GM23338 (cell line): ENCODE results near the gene TWIST2. TPM values are rescaled to one million over a fixed set of nuclear protein-coding genes. Genes with fewer than 3 reads are reported as not detected.
A peak's percentile ranks its signal among the peaks of the same experiment; 100 is the strongest.

Source experiments
- ATAC-seq: fragments of 200-7000 bp; cut with Tn5 transposase; 3 replicates; pipeline ENCODE4 v1.9.1; 2020
- DNase-seq: peaks from one replicate; pipeline ENCODE4 v3.0.0-alpha.2; 2015; ENCODE audit warnings: low spot score
- H2AFZ ChIP-seq: fragments of 200-600 bp; sonication (generic); 2 replicates; pipeline ENCODE4 v1.8.0; 2016; ENCODE audit warnings: antibody characterized with exemption, mild to moderate bottlenecking, moderate library complexity
- H3F3A ChIP-seq: fragments of 200-600 bp; sonication (generic); replicated peaks from 2 replicates; pipeline ENCODE4 v1.8.0; 2017; ENCODE audit warnings: antibody characterized with exemption, mixed run types, low read depth
- H3K27ac ChIP-seq: fragments of 200-600 bp; sonication (generic); 2 replicates; pipeline ENCODE4 v1.6.1; 2016; ENCODE audit warnings: low read depth
- H3K27me3 ChIP-seq: fragments of 200-600 bp; sonication (generic); 2 replicates; pipeline ENCODE4 v1.8.0; 2016; ENCODE audit warnings: mild to moderate bottlenecking, mixed run types, moderate library complexity; ENCODE audit not compliant: insufficient read depth
- H3K36me3 ChIP-seq: fragments of 200-600 bp; sonication (generic); 2 replicates; pipeline ENCODE4 v1.8.0; 2016; ENCODE audit warnings: mild to moderate bottlenecking; ENCODE audit not compliant: insufficient read depth
- H3K4me1 ChIP-seq: fragments of 200-600 bp; sonication (generic); 2 replicates; pipeline ENCODE4 v1.8.0; 2016; ENCODE audit warnings: mild to moderate bottlenecking, moderate library complexity; ENCODE audit not compliant: insufficient read depth
- H3K4me2 ChIP-seq: fragments of 200-600 bp; sonication (generic); 2 replicates; pipeline ENCODE4 v1.7.1; 2017; ENCODE audit warnings: mixed run types
- H3K4me3 ChIP-seq: fragments of 200-600 bp; sonication (generic); 2 replicates; pipeline ENCODE4 v1.6.1; 2016; ENCODE audit warnings: mixed run types
- H3K79me2 ChIP-seq: fragments of 200-600 bp; sonication (generic); replicated peaks from 2 replicates; pipeline ENCODE4 v1.8.0; 2017; ENCODE audit warnings: mild to moderate bottlenecking; ENCODE audit not compliant: insufficient read depth
- H3K9me2 ChIP-seq: fragments of 200-600 bp; sonication (generic); 2 replicates; pipeline ENCODE4 v1.8.0; 2017; ENCODE audit not compliant: insufficient read depth
- H4K20me1 ChIP-seq: fragments of 200-600 bp; sonication (generic); replicated peaks from 2 replicates; pipeline ENCODE4 v1.8.0; 2017; ENCODE audit warnings: mild to moderate bottlenecking; ENCODE audit not compliant: insufficient read depth
- H3K27ac Mint-ChIP-seq: 2 replicates; pipeline ENCODE4 v1.8.0; 2020; ENCODE audit warnings: inconsistent platforms, mild to moderate bottlenecking, moderate library complexity, mixed read lengths
- H3K27me3 Mint-ChIP-seq: 3 replicates; pipeline ENCODE4 v1.8.0; 2022; ENCODE audit warnings: low read depth, mild to moderate bottlenecking, moderate library complexity, mixed read lengths, inconsistent platforms; ENCODE audit not compliant: insufficient read depth, poor library complexity
- H3K36me3 Mint-ChIP-seq: 3 replicates; pipeline ENCODE4 v1.8.0; 2021; ENCODE audit warnings: low read depth, mild to moderate bottlenecking, inconsistent platforms, moderate library complexity, mixed read lengths
- H3K4me1 Mint-ChIP-seq: 3 replicates; pipeline ENCODE4 v1.8.0; 2020; ENCODE audit warnings: mild to moderate bottlenecking, inconsistent platforms, mixed read lengths
- H3K4me3 Mint-ChIP-seq: 3 replicates; pipeline ENCODE4 v1.8.0; 2021; ENCODE audit warnings: moderate library complexity, mild to moderate bottlenecking, inconsistent platforms, mixed read lengths
- H3K9me3 Mint-ChIP-seq: 3 replicates; pipeline ENCODE4 v1.8.0; 2020; ENCODE audit warnings: moderate library complexity, mild to moderate bottlenecking, inconsistent platforms, mixed read lengths
- CREB1 ChIP-seq: fragments of 250-450 bp; sonication (Bioruptor Pico); IDR thresholded peaks from 2 replicates; pipeline ENCODE4 v1.5.0; 2020; ENCODE audit warnings: low read depth, mild to moderate bottlenecking, moderate library complexity
- EZH2 ChIP-seq: fragments of 200-600 bp; sonication (generic); IDR thresholded peaks from one replicate; pipeline ENCODE4 v1.8.0; 2017; ENCODE audit warnings: antibody characterized with exemption, mild to moderate bottlenecking, low read depth; ENCODE audit not compliant: unreplicated experiment
- EZH2phosphoT487 ChIP-seq: fragments of 200-600 bp; sonication (generic); IDR thresholded peaks from one replicate; pipeline ENCODE4 v1.8.1; 2018; ENCODE audit warnings: antibody characterized with exemption; ENCODE audit not compliant: unreplicated experiment
- NANOG ChIP-seq: IDR thresholded peaks from 2 replicates; pipeline ENCODE4 v1.6.1; 2016; ENCODE audit warnings: antibody characterized with exemption, borderline replicate concordance
- REST ChIP-seq: IDR thresholded peaks from one replicate; pipeline ENCODE4 v1.6.1; 2018; ENCODE audit warnings: antibody characterized with exemption; ENCODE audit not compliant: unreplicated experiment
- STAT1 ChIP-seq: IDR thresholded peaks from one replicate; pipeline ENCODE4 v1.6.1; 2016; ENCODE audit warnings: antibody characterized with exemption; ENCODE audit not compliant: unreplicated experiment
- ZNF331 ChIP-seq: fragments of 250-450 bp; sonication (Bioruptor Pico); IDR thresholded peaks from 2 replicates; pipeline ENCODE4 v1.5.0; 2020; ENCODE audit warnings: low read depth, mild to moderate bottlenecking, moderate library complexity
- polyA plus RNA-seq: library from polyadenylated mRNA; unstranded; fragments of >200 nt; fragmentation: Nextera tagmentation; extraction: Ambion mirVana; gene quantifications from 2 replicates; pipeline ENCODE4 v1.2.1, GENCODE V29; 2016
- total RNA-seq: library from RNA; depleted of rRNA; stranded (reverse); fragments of >200 nt; shearing (Covaris generic); gene quantifications from 2 replicates; pipeline ENCODE4 v1.2.3, GENCODE V29; 2014
- TF ChIP-seq, protein P1 (sequence below): IDR thresholded peaks from 2 replicates; pipeline ENCODE4 v1.6.1; 2016; ENCODE audit warnings: antibody characterized with exemption
- TF ChIP-seq, protein P2 (sequence below): fragments of 250-450 bp; sonication (Bioruptor Pico); IDR thresholded peaks from 2 replicates; pipeline ENCODE4 v1.5.0; 2020; ENCODE audit warnings: mild to moderate bottlenecking, moderate library complexity

Gene TWIST2
- total and polyA plus RNA-seq, 2 experiments from 2014 or later, result 7.0 to 12.5 TPM

GRCh38 chr2:238947243-238947760, 99.4 kb downstream of the TWIST2 start (continued):
- TF ChIP-seq, protein P1, sequence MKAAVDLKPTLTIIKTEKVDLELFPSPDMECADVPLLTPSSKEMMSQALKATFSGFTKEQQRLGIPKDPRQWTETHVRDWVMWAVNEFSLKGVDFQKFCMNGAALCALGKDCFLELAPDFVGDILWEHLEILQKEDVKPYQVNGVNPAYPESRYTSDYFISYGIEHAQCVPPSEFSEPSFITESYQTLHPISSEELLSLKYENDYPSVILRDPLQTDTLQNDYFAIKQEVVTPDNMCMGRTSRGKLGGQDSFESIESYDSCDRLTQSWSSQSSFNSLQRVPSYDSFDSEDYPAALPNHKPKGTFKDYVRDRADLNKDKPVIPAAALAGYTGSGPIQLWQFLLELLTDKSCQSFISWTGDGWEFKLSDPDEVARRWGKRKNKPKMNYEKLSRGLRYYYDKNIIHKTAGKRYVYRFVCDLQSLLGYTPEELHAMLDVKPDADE, result no peak
- TF ChIP-seq REST, result no peak

DNA sequence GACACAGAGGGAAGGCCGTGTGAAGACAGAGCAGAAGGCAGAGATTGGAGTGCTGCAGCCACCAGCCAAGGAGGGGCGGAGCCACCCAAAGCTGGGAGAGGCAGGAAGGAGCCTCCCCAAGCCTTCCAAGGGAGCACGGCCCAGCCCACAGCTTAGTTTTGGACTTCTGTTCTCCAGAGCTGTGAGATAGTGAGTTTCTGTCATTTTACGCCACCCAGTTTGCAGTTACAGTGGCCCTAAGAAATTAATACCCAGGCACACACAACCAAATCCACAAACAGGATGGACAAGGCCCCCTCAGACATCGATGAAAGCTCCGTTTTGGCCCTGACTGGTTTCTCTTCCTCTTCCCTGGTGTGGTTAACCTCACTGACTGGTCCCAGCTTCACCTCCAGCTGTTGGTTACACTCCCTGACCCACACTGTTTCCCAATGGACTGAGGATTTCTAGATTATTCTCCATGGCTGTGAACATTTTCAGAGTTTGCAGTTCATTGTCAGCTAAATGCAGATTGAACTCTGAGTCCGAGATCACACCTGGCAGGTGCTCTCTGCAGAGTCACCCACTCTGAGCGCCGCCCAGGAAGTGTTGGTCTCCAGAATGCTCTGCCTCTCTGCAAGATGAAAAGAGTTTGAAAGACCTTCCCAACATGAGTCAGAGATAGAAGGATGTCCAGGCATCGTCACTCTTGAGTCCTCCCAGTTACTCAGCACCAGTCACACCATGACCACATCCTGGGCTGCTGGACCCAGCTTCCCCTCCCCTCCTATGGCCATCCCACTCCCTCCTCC, 100.2 kb downstream of the TWIST2 start:
- Mint-ChIP-seq H3K27ac (no peak overlapping the region), H3K36me3 (no peaks in the 10 kb centered on the region), H3K4me3 (no peak overlapping the region), H3K9me3 (peaks cover 8% of the 10 kb centered on the region; the same call in 2 of the 3 replicates), H3K27me3 (peaks cover 16% of the 10 kb centered on the region), H3K4me1 (peaks cover 6% of the 10 kb centered on the region; the same call in 1 of the 3 replicates)
- Histone ChIP-seq H3K9me2 (no peaks in the 10 kb centered on the region), H3K36me3 (no peaks in the 10 kb centered on the region), H3K4me1 (no peaks in the 10 kb centered on the region), H4K20me1 (no peaks in the 10 kb centered on the region), H3K4me3 (no peak overlapping the region), H3F3A (no peaks in the 10 kb centered on the region), H2AFZ (no peak overlapping the region), H3K27ac (no peak overlapping the region), H3K4me2 (no peak overlapping the region), H3K79me2 (no peaks in the 10 kb centered on the region), H3K27me3 (no peaks in the 10 kb centered on the region)
- peak; percentile 10 for DNase-seq
- ATAC-seq, result peak; percentile 47
- TF ChIP-seq, protein P1, result no peak
- TF ChIP-seq EZH2 (no peak), STAT1 (no peak), NANOG (no peak), CREB1 (CRISPR knock-in tag) (no peak), EZH2phosphoT487 (no peak), ZNF331 (CRISPR knock-in tag) (no peak)
- TF ChIP-seq, protein P2, sequence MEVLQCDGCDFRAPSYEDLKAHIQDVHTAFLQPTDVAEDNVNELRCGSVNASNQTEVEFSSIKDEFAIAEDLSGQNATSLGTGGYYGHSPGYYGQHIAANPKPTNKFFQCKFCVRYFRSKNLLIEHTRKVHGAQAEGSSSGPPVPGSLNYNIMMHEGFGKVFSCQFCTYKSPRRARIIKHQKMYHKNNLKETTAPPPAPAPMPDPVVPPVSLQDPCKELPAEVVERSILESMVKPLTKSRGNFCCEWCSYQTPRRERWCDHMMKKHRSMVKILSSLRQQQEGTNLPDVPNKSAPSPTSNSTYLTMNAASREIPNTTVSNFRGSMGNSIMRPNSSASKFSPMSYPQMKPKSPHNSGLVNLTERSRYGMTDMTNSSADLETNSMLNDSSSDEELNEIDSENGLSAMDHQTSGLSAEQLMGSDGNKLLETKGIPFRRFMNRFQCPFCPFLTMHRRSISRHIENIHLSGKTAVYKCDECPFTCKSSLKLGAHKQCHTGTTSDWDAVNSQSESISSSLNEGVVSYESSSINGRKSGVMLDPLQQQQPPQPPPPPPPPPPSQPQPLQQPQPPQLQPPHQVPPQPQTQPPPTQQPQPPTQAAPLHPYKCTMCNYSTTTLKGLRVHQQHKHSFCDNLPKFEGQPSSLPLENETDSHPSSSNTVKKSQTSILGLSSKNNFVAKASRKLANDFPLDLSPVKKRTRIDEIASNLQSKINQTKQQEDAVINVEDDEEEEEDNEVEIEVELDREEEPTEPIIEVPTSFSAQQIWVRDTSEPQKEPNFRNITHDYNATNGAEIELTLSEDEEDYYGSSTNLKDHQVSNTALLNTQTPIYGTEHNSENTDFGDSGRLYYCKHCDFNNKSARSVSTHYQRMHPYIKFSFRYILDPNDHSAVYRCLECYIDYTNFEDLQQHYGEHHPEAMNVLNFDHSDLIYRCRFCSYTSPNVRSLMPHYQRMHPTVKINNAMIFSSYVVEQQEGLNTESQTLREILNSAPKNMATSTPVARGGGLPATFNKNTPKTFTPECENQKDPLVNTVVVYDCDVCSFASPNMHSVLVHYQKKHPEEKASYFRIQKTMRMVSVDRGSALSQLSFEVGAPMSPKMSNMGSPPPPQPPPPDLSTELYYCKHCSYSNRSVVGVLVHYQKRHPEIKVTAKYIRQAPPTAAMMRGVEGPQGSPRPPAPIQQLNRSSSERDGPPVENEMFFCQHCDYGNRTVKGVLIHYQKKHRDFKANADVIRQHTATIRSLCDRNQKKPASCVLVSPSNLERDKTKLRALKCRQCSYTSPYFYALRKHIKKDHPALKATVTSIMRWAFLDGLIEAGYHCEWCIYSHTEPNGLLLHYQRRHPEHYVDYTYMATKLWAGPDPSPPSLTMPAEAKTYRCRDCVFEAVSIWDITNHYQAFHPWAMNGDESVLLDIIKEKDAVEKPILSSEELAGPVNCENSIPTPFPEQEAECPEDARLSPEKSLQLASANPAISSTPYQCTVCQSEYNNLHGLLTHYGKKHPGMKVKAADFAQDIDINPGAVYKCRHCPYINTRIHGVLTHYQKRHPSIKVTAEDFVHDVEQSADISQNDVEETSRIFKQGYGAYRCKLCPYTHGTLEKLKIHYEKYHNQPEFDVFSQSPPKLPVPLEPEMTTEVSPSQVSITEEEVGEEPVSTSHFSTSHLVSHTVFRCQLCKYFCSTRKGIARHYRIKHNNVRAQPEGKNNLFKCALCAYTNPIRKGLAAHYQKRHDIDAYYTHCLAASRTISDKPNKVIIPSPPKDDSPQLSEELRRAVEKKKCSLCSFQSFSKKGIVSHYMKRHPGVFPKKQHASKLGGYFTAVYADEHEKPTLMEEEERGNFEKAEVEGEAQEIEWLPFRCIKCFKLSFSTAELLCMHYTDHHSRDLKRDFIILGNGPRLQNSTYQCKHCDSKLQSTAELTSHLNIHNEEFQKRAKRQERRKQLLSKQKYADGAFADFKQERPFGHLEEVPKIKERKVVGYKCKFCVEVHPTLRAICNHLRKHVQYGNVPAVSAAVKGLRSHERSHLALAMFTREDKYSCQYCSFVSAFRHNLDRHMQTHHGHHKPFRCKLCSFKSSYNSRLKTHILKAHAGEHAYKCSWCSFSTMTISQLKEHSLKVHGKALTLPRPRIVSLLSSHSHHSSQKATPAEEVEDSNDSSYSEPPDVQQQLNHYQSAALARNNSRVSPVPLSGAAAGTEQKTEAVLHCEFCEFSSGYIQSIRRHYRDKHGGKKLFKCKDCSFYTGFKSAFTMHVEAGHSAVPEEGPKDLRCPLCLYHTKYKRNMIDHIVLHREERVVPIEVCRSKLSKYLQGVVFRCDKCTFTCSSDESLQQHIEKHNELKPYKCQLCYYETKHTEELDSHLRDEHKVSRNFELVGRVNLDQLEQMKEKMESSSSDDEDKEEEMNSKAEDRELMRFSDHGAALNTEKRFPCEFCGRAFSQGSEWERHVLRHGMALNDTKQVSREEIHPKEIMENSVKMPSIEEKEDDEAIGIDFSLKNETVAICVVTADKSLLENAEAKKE (CRISPR knock-in tag), result no peak
